ENCODE results near the gene ERC1.
A peak's percentile ranks its signal among the peaks of the same experiment; 100 is the strongest.
"Not testable (repeated sequence)": the region's sequence is repeated elsewhere in the genome, so short reads cannot be mapped to it uniquely, and the experiment has no call there.

Gene ERC1

DNA sequence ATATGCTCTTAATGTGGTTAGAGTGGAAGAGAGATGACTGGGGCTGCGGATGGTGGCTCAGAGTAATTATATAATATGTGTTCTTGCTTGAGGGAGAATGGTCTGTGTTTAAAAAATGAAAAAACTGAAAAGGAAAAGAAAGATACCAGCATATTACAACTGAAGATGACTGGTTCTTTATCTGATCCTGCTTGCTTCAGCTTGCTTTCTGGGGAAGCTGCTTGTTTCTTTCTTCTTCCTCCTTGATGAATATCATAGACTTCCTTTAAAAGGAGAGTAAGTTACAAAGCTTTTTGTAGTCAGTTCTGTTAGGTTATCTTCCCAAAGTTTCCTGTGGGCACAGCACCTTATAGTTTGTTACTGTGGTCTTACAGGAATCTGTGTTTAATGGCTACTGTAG lies 210.9 kb downstream of the ERC1 start:
- no peak overlapping the region for H3K4me3 ChIP-seq (ENCODE audit: low read length)
- TF ChIP-seq CTCF (IDR thresholded peaks at IDR 0.05; ENCODE audit: insufficient read depth, low read depth, low read length, missing control alignments): no peak
- DNase-seq (ENCODE audit: low read depth): peak; percentile 6

GRCh38 chr12:1203735-1204019 lies 212.7 kb downstream of the ERC1 start:
- TF ChIP-seq CTCF (IDR thresholded peaks at IDR 0.05; ENCODE audit: insufficient read depth, low read depth, low read length, missing control alignments): no peak
- DNase-seq (ENCODE audit: low read depth): no peak

GRCh38 chr12:1204581-1205121 lies 213.6 kb downstream of the ERC1 start:
- no peak overlapping the region for H3K4me3 ChIP-seq (ENCODE audit: low read length)
- TF ChIP-seq CTCF (IDR thresholded peaks at IDR 0.05; ENCODE audit: insufficient read depth, low read depth, low read length, missing control alignments): no peak
- DNase-seq (ENCODE audit: low read depth): no peak

More at GRCh38 chr12:1203735-1204019, 212.7 kb downstream of the ERC1 start:
- H3K4me3 ChIP-seq (ENCODE audit: low read length): no peak overlapping the region

DNA sequence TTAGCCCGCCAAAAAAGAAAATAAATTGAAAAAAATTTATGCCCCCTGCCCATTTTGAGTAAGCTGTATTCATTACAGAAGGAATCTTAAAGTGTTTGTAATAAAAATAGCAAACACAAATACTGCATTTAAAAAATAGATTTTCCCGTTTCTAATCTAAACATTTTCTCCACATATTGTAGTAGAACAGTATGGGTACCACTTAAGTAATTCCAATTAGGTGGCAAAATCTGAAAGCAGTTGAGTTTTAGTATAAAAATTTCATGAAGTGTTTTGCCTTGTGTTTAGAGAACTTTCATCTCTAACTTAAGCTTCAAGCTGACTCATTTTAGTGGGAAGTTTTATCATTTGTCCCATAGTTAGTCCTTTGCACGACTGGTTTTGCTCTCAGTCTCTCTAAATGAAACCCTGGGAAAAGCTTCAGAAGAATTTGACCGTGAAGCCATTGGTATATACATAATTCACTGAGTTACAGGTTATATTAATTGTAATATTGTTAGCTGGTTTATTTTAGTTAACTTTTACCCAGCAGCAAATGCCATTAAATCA lies 214.6 kb downstream of the ERC1 start:
- no peak for TF ChIP-seq CTCF (IDR thresholded peaks at IDR 0.05; ENCODE audit: insufficient read depth, low read depth, low read length, missing control alignments)
- no peak for DNase-seq (ENCODE audit: low read depth)
- no peak overlapping the region for H3K4me3 ChIP-seq (ENCODE audit: low read length)

- no peak overlapping the region for H3K4me3 ChIP-seq (ENCODE audit: low read length)
- no peak for DNase-seq (ENCODE audit: low read depth)
- no peak for TF ChIP-seq CTCF (IDR thresholded peaks at IDR 0.05; ENCODE audit: insufficient read depth, low read depth, low read length, missing control alignments)
These were observed 215.2 kb downstream of the ERC1 start for GRCh38 chr12:1206118-1206734.

DNA sequence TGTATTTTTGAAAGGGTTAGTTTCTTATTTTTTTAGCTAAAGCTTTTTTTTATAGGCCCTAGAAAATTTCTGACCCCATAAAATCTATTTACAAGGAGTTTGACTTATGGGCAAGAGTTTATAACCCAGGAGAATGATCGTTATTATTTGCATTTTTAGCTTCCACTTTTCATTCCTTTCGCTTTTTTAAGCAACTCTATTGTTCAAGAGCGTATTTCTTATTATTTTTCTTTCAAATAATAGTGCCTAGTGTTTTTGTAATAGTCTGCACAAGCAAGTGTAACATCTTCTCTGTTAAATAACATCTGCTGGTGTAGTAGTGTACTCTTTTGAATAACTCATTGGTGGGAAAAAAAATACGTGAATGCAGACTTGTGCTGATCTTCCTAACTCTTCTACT lies 216.3 kb downstream of the ERC1 start:
- TF ChIP-seq CTCF (IDR thresholded peaks at IDR 0.05; ENCODE audit: insufficient read depth, low read depth, low read length, missing control alignments): no peak
- DNase-seq (ENCODE audit: low read depth): no peak
- no peak overlapping the region for H3K4me3 ChIP-seq (ENCODE audit: low read length)

- DNase-seq (ENCODE audit: low read depth); H3K4me3 ChIP-seq (ENCODE audit: low read length): not testable (repeated sequence)
These were observed 217.7 kb downstream of the ERC1 start for GRCh38 chr12:1208719-1209118.
